K562 (cell line): ENCODE measurements around the gene ZNF691. TPM values are rescaled to one million over a fixed set of nuclear protein-coding genes. Genes with fewer than 3 reads are reported as not detected.

Experiments used
- ATAC-seq: fragments of 200-7000 bp; cut with Tn5 transposase; 3 replicates; pipeline ENCODE4 v1.9.1; 2020; ENCODE audit warnings: moderate library complexity
- BruUV-seq: library from RNA; stranded (reverse); fragments of 400-500 nt; replicated peaks from 2 replicates; lab custom pipeline; 2021; lab: Mats Ljungman, UMichigan
- CTCF ChIA-PET: fragments of 300-600 bp; formaldehyde crosslinking; extraction: SDS; loops from one replicate; lab custom pipeline; 2021; ENCODE audit warnings: low intra/inter-chr PET ratio; lab: Yijun Ruan, JAX
- POLR2A ChIA-PET: fragments of 300-600, 350-650 bp; sonication (Branson Sonifier 250); formaldehyde crosslinking; extraction: SDS; loops from one replicate; lab custom pipeline; 2021; ENCODE audit warnings: antibody characterized with exemption, inconsistent platforms; lab: Yijun Ruan, JAX
- DNase-seq, 4 experiments: peaks; one replicate each; pipeline versions ENCODE4 v3.0.0 to v3.0.0-alpha.2; 2011 to 2018; ENCODE audit warnings: low spot score in 3 of 4, mixed read lengths in 3 of 4; ENCODE audit errors: extremely low read depth in 1 of 4
- FAIRE-seq: peaks from 2 replicates; lab custom pipeline; 2011; peaks lifted over from hg19 to GRCh38; lab: Jason Lieb, UNC
- H2AFZ ChIP-seq: 2 replicates; pipeline ENCODE4 v1.6.0; 2011; ENCODE audit warnings: low read depth, low read length, control low read depth, inconsistent platforms
- H3K27ac ChIP-seq: fragments of 200-600 bp; 3 replicates; pipeline ENCODE4 v1.8.0; 2011; ENCODE audit warnings: low read depth, mild to moderate bottlenecking, control low read depth, inconsistent platforms, low read length, moderate library complexity, mixed read lengths; ENCODE audit errors: extremely low read depth
- H3K27me3 ChIP-seq, 2 experiments: fragments of 300-600 bp in 1 of 2; 2 replicates in 1 of 2; 3 replicates in 1 of 2; pipeline versions ENCODE4 v1.6.0 to v1.8.0; 2011; ENCODE audit warnings: inconsistent platforms in 2 of 2, low read length in 2 of 2, mild to moderate bottlenecking in 1 of 2, mixed read lengths in 1 of 2, moderate library complexity in 1 of 2; ENCODE audit not compliant: control insufficient read depth in 2 of 2, insufficient read depth in 2 of 2
- H3K36me3 ChIP-seq: fragments of 300-600 bp; 3 replicates; pipeline ENCODE4 v1.8.0; 2011; ENCODE audit warnings: mild to moderate bottlenecking, low read length, inconsistent platforms; ENCODE audit not compliant: control insufficient read depth, insufficient read depth
- H3K4me1 ChIP-seq, 2 experiments: fragments of 200-600 bp in 1 of 2; replicated peaks in 1 of 2; 2 replicates in 1 of 2; 3 replicates in 1 of 2; pipeline versions ENCODE4 v1.5.1 to v1.8.0; 2011; ENCODE audit warnings: inconsistent platforms in 2 of 2, low read length in 2 of 2, mild to moderate bottlenecking in 1 of 2, mixed read lengths in 1 of 2, moderate library complexity in 1 of 2; ENCODE audit not compliant: control insufficient read depth in 2 of 2, insufficient read depth in 2 of 2
- H3K4me2 ChIP-seq: 2 replicates; pipeline ENCODE4 v1.6.1; 2011; ENCODE audit warnings: low read length, control low read depth, inconsistent platforms, mixed read lengths; ENCODE audit not compliant: insufficient read depth
- H3K4me3 ChIP-seq: fragments of 200-600 bp; sonication (generic), shearing (Covaris generic); 2 replicates; pipeline ENCODE4 v1.5.1; 2016; ENCODE audit warnings: control low read depth, inconsistent platforms
- H3K79me2 ChIP-seq: fragments of 200-600 bp; 3 replicates; pipeline ENCODE4 v1.8.0; 2011; ENCODE audit warnings: low read length, inconsistent platforms; ENCODE audit not compliant: control insufficient read depth, insufficient read depth
- H3K9ac ChIP-seq, 2 experiments: 2 replicates each; pipeline versions ENCODE4 v1.6.0 to v1.6.1; 2011; ENCODE audit warnings: low read depth in 2 of 2, low read length in 2 of 2, control low read depth in 1 of 2, inconsistent platforms in 1 of 2, mild to moderate bottlenecking in 1 of 2, mixed read lengths in 1 of 2; ENCODE audit not compliant: insufficient read depth in 1 of 2
- H3K9me1 ChIP-seq: one replicate; pipeline ENCODE4 v1.6.0; 2011; ENCODE audit warnings: inconsistent platforms, mild to moderate bottlenecking, low read length, moderate library complexity; ENCODE audit not compliant: control insufficient read depth, insufficient read depth
- H3K9me3 ChIP-seq: replicated peaks from 2 replicates; pipeline ENCODE4 v1.5.1; 2011; ENCODE audit warnings: low read depth, low read length, inconsistent platforms; ENCODE audit not compliant: control insufficient read depth, insufficient read depth
- H4K20me1 ChIP-seq: replicated peaks from 2 replicates; pipeline ENCODE4 v1.6.1; 2011; ENCODE audit warnings: low read length, inconsistent platforms, mixed read lengths; ENCODE audit not compliant: control insufficient read depth, insufficient read depth
- BCOR ChIP-seq: fragments of 450-650 bp; IDR thresholded peaks from 2 replicates; pipeline ENCODE4 v1.6.1; 2016
- HDAC1 ChIP-seq, 2 experiments: fragments of 450-650 bp; IDR thresholded peaks; 2 replicates each; pipeline ENCODE4 v1.6.1; 2016 to 2017; ENCODE audit warnings: inconsistent platforms in 1 of 2, mild to moderate bottlenecking in 1 of 2, moderate library complexity in 1 of 2
- MIER1 ChIP-seq: fragments of 450-650 bp; IDR thresholded peaks from 2 replicates; pipeline ENCODE4 v1.6.1; 2016; ENCODE audit warnings: antibody characterized with exemption, mild to moderate bottlenecking, low read depth
- NFATC3 ChIP-seq: fragments of 450-650 bp; IDR thresholded peaks from 2 replicates; pipeline ENCODE4 v1.6.1; 2017; ENCODE audit warnings: mild to moderate bottlenecking
- RAD51 ChIP-seq: fragments of 450-650 bp; IDR thresholded peaks from 2 replicates; pipeline ENCODE4 v1.7.1; 2016; ENCODE audit warnings: low read depth, mild to moderate bottlenecking, borderline replicate concordance
- RBM25 ChIP-seq: fragments of 200-400 bp; formaldehyde crosslinking; IDR thresholded peaks from 2 replicates; pipeline ENCODE4 v1.6.1; 2018; ENCODE audit warnings: low read length, low read depth, moderate library complexity; ENCODE audit not compliant: severe bottlenecking
- SAP30 ChIP-seq: fragments of 200-600 bp; sonication (generic); IDR thresholded peaks from 2 replicates; pipeline ENCODE4 v1.6.1; 2012; ENCODE audit warnings: borderline replicate concordance, low read depth, mild to moderate bottlenecking, moderate library complexity, low read length, control low read depth, inconsistent platforms; ENCODE audit not compliant: insufficient read depth, poor library complexity, severe bottlenecking
- ZFPM2 ChIP-seq: fragments of 250-450 bp; sonication (Bioruptor Pico); IDR thresholded peaks from 2 replicates; pipeline ENCODE4 v1.5.1; 2022; ENCODE audit warnings: mild to moderate bottlenecking
- ZNF121 ChIP-seq: sonication (generic); formaldehyde crosslinking; conservative IDR thresholded peaks from 2 replicates; pipeline ENCODE4 v1.8.0; 2022; ENCODE audit warnings: missing genetic modification reagents
- WGBS: fragments of 100-300 bp; shearing (Covaris generic); methylation state at CpG from one replicate; pipeline ENCODE4 v1.1.6; 2016; ENCODE audit warnings: low coverage, mixed read lengths; ENCODE audit not compliant: insufficient coverage; ENCODE audit errors: missing lambda C conversion rate; 5-methylcytosine and 5-hydroxymethylcytosine counted together
- in situ Hi-C: fragments of 300-500 bp; cut with MboI; formaldehyde crosslinking; loops from 4 replicates; pipeline ENCODE4 v1.15.0; 2018; ENCODE audit warnings: inconsistent platforms, mixed read lengths
- intact Hi-C: fragments of 100-400 bp; cut with micrococcal nuclease; formaldehyde crosslinking; loops from 2 replicates; pipeline ENCODE4 v1.14.2; 2022
- polyA plus RNA-seq, 8 experiments: library from polyadenylated mRNA; depleted of rRNA in 4 of 8; stranded (reverse) in 5 of 8; unstranded in 3 of 8; fragments of >200 nt; fragmentation: Nextera tagmentation in 2 of 8; fragmentation: Illumina TruSeq in 1 of 8; extraction: Ambion mirVana in 2 of 8; extraction: Trizol in 1 of 8; gene quantifications; 2 replicates each; pipeline versions ENCODE4 v1.2.1 to v1.2.3, GENCODE V29; 2011 to 2014; ENCODE audit warnings: inconsistent platforms in 1 of 8, missing spikeins in 1 of 8
- total RNA-seq, 7 experiments: library from RNA; depleted of rRNA in 6 of 7; stranded (reverse); fragments of >200 nt in 6 of 7; fragmentation: Illumina TruSeq in 2 of 7; extraction: Trizol in 2 of 7; gene quantifications; 2 replicates each; pipeline versions ENCODE4 v1.2.1 to v1.2.3, GENCODE V29; 2011 to 2021; ENCODE audit warnings: low replicate concordance in 1 of 7

Gene ZNF691
- total and polyA plus RNA-seq, 9 of the 15 experiments (the other 6 are each of a cell fraction or from before 2014, with no cell fraction given): 10.7 to 30.4 (median 14.8) TPM

GRCh38 chr1:42821690-42822089 is 24.7 kb upstream of the ZNF691 start:
- ChIA-PET CTCF (no interaction called here), POLR2A (interaction anchor here (1.0 to 8.7 kb wide), 6 partner anchors 9 to 135 kb away, joined by 3 to 76 read pairs (median 4); partner anchors contain the start of gene ZNF691)
- H3K4me2 ChIP-seq: no peak overlapping the region
- H3K27me3 ChIP-seq: no peaks in the 10 kb centered on the region
- no peaks in the 10 kb centered on the region for H3K9me1 ChIP-seq
- ATAC-seq (no peak), DNase-seq (no peak), FAIRE-seq (no peak)
- H2AFZ ChIP-seq: no peak overlapping the region
- H3K27ac ChIP-seq: no peak overlapping the region
- H3K4me3 ChIP-seq: no peak overlapping the region
- 92% methylated on average over 2 of the region's 2 CpGs for WGBS
- TF ChIP-seq NFATC3 (no peak), MIER1 (no peak), SAP30 (no peak), ZFPM2 (no peak), HDAC1 (IDR thresholded peaks at IDR 0.05) (0 out of 4 replicates have a peak, but pooled peaks of 1 of the 2 experiments have one; percentile 43), RBM25 (peak; percentile 56), RAD51 (no peak), ZNF121 (CRISPR knock-in tag) (peak; percentile 96), BCOR (peak; percentile 70; the same call in 1 of the 2 replicates)
- peaks cover 20 to 63% of the 10 kb centered on the region in 2 experiments for H3K4me1 ChIP-seq
- H3K79me2 ChIP-seq: peaks cover 42% of the 10 kb centered on the region
- in situ Hi-C loops (no loop called here), intact Hi-C loops (loop anchor here (5.0 kb wide), 1 partner anchor 141 kb away; no protein-coding TSS in a partner anchor)
- no peak overlapping the region for H3K9ac ChIP-seq
- BruUV-seq: no TSS peak
- no peaks in the 10 kb centered on the region for H3K36me3 ChIP-seq
- no peaks in the 10 kb centered on the region for H3K9me3 ChIP-seq
- no peaks in the 10 kb centered on the region for H4K20me1 ChIP-seq
